ENCODE measurements around the gene QRICH1.
A peak's percentile ranks its signal among the peaks of the same experiment; 100 is the strongest.

The QRICH1 gene

DNA sequence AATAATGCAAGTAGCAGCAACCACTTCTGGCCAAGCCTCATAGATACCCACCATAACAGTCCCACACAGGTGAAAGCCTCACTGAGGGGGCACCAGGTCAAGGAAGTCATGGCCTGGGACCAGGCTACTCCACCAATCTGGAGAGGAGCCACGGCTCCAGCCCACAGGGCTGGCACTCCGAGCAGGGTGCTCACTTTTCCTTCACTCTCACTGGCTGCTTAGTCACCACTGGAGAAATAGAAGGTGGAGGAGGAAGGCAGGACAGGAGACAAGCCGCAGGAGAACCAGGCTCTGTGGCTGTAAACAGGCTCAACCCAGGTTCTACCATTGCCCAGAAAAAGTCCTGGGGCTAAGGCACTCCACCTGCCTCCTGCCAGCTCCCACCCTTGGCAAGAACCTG, 25.6 kb upstream of the QRICH1 start:
- DNase-seq: no peak

DNA sequence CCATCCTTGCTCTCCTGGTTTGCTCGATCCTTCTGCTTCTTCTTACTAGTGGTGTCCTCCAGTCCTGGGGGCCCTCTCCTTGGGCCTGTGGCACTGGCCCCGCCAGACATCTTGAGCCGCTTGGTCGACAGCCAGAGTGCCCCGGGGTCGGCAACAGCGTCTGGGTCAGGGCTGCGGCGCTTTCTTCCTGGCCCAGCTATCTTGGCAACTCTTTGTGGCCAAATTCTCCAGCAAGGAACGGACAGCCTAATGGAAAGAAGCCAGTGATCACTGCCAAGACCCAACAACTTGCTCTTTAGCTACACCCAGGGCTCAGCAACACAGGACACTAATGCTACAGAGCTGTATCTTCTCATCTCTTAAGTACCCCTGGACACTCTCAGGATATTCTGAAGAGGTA, 25.2 kb upstream of the QRICH1 start:
- no peak for DNase-seq

DNA sequence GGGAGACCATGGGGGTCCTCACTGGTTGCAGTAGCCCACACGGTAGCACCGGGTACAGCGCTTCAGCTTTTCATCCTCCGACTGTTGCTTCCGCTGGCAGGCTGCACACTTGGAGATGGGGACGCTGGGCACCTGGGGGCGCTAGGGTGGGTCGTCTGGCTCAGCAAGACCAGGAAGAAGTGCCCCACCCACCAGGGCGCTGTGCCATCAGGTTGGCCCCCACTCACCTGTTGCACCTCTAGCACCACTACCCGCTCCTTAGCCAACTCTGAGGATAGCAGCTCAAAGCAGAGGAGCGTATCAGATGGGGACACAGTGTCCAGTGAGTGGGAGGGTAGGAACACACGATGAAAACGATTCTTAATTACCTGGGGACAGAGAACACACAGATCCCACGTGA, 18.4 kb upstream of the QRICH1 start:
- no peak for DNase-seq

DNA sequence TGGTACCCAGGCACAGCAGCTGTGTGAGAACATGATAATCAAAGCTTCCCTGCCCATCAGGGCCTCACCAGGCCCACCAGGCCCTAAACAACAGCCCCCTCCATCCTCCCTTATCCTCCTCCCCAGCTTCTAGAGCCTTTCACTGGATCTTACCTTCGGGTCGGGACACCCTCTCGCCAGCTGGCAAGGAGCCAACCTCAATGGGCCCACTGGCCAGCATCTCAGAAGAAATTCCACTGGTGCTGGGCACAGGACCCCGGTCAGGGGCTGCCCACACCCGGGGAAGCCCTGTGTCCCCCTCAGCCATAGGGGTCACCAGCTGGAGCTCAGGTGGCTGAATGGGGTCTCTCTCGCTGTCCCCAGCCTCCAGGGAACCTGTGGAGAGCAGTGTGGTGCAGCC, 17.5 kb upstream of the QRICH1 start:
- no peak for DNase-seq

DNA sequence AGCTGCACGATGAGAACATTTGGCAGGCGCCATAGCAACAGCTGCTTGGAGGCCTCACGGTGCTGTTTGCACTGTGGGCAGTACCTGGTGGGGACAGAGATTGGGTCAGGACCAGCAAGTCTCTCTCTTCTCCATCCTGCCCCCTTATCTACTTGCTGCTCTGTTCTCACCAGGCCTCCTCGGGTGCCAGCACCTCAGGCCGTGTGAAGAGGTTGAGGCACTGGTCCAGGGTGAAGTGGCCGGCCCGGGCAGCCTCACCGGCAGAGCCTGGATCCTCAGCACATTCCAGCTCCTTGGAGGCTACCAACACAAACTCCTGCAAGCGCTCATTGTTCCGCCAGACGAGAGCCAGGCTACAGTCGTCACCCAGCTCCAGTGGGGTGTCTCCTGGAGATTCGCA, 16.9 kb upstream of the QRICH1 start:
- no peak for DNase-seq

DNA sequence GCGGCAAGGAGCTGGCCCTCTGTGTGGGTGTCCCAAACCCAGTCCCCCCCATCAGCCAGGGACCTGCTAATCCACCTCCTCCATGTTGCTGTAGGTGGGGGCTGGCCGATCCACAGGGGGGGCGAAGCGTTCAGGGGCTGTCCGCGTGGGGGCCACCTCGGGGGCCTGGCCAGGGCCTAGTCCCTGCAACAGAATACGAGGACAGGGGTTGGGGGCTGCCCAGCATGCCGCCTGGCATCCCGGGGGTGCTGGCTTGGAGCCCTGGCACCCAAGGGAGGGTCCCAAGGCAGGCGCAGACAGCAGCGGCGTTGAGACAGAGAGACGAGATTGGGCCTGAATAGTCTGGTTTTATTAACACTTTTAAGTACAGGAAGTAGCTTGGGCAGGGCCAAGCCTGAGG, 14.5 kb upstream of the QRICH1 start:
- no peak for DNase-seq

DNA sequence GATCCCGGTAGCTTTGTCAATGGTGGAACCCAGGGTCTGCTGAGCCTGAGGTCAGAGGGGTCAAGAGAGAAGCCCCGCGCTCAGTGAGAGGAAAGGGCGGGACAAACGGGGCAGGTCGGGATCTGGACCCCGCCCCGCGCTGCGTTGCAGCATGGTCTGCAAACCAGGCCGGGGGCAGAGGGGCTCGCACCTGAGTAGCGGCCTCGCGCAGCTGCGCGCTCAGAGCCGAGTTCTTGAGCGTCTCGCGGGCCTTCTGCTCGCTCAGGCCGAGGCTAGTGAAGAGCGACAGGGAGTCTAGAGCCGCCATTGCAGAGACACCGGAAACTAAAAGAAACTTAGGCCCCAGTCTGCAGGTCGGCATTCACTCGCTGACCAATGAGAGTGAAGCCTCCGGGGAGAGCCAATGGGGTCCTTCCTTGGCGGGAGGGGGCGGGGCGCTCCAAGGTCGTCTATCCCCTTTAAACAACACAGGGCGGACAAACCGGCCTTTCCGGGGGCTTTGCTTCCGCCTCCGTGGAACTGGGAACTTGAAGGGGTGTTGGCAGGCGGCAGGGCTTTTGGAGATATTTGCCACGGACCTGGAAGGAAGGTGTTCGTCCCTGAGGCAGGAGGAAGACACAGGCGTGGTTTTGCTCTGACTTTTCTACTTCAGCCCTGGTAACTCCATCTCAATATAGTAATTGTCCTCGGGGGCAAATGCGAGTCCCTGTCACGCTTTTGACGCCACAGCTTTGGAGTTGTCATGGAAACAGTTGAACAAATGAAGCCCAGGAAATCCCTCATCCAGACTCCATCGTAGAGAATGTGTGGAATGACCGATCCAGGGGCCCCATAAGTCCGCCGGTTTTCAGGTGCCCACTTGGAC, 10.8 kb upstream of the QRICH1 start, which contains the start of gene QARS1:
QARS1 (minus strand) TSS at position 331 of the 865 bp plus-strand sequence; CDS start at position 307, 24 bp downstream.
- DNase-seq: peak; percentile 93

DNA sequence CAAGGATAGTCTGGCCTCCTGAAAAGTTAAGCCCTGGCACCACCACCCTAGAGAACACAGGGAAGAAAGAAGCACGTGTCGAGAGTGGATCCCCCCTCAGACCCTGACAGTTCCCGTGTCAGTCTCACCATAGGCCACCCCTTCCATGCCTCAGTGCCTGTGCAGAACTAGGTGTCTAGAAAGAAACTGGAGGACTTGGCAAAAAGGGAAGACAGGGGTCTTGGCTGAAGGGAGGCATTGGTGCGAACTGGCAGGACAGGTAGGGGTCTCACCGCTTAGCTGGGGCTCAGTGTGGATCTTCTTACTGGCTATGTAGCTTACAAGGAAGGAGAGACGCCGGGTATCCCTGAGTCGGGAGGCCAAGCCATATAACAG, 10.2 kb upstream of the QRICH1 start:
- DNase-seq: no peak

DNA sequence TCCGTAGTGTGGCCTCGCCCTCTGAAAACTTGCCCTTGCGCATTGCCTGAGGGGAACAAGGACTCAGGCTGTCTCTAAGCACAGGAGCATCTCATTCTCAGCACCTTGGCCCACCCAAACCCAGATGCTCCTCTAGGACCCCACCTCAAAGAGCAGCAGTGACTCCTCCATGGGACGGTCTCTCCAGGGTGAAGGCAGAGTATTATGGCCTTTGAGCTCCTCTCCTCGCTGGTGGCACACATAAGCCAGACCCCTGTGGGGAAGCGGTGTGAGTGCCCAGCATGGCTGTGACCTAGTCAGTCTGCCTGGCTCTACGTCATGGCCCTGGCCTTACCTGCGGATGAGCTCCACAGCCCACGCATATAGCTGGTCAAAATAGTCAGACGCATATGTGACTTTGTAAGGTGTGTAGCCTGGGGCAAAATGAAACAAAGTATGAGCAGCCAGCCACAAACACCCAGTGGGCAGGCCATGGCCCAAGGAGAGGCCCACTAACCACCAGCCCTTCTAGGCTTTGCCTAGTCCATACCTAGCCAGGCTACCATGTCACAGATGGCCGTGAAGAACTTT, 6.3 kb upstream of the QRICH1 start:
- no peak for DNase-seq

DNA sequence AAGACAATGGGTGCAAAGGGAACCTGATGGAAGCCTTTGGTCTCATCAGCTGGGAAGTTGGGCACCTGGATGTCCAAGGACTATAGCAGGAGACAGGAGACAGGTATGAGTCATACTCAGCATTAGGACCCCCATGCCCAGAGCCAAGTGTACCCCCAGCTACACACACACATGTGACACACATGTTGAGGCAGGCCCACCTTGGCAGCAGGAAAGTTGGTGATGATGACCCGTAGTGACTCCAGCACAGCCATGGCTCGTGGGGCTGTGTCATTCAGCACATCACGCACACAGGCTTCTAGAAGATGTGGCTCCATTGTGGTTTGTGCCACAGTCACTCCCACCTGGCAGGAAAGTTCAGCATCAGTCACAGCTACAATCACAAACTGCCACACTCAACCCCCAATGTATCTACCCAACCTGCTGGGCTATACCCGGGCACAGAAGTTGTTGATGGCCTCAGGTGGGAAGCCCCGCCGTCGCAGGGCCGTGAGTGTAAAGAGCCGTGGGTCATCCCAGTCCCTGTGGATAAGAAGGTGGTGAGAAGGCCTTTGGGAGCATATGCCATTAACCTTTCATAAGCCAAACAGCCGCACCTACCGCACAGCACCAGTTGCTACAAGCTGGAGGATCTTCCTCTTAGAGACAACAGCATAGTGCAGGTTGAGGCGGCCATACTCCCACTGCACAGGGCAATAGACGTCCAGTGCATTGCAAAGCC, 5.2 kb upstream of the QRICH1 start:
- no peak for DNase-seq

DNA sequence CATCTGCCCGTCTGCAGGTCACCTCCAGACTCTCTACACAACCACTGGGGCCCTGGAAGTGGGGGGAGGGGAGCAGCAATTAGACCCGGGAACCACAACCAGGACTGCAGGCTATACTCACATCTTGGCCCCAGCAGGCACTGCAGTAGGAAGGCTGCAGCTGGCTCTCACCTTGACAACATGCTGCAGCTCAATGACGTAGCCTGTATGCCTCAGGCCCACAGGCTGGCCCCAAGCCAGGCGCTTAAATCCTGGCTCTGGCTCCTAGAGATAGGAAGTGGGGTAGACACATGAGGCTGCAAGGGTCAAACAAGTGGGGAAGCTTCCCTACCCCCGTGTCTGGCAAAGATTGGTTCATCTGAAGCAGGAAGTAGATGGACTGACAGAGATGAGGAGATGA, 4.6 kb upstream of the QRICH1 start:
- no peak for DNase-seq

DNA sequence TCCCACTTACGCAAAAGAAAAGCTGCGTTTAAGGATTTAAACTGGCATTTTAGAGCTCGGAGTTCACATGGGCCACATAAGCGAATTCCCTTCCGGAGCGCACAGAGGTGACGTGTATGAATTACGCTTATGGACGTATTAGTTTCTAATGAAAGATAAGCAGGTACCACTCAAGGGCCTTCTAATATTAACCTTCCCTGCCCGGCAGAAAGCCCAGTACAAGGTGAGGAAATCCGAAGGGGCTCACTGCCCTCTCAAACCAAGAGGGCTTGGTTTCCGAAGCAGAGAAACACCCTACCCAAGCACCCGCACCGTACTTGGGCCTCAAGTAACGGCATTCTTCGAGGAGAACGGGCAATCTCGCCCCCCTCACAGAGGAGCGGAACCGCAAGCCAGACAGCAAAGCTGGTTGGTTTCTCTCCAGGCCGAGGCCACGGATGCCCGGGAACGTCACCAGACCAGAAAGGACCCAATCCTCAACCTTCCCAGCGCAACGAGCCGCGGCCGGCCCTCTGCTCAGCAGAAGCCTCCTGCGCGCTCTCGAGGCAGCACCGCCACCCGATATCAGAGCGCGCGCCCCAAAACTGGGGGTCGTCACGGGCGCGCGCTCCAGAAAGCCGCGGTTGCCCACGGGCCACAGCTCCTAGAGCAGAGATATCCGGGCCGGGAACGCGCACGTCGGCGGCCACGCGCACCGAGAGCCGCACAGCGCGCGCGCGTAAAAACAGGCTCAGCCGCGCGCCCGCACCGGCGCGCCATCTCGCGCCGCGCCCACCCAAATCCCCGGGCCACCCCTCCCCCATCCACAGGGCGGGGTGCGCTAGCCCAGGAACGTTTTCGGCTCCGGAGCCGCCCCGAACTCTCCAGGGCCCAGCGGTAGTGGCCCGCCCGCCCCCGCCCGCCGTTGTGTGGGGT, 676 bp downstream of the QRICH1 start:
- DNase-seq: peak; percentile 76

DNA sequence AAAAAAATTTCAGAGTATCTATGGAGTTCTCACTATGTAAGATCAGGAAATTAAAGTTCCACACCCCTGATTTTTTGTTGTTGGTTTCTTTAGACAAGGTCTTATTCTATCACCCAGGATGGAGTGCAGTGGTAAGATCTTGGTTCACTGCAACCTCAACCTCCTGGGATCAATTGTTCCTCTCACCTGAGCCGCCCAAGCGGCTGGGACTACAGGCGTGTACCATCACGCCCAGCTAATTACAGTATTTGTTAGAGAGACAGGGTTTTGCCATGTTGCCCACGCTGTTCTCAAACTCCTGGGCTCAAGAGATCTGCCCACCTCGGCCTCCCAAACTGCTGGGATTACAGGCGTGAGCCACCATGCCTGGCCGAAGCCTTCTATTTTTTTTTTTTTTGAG, 12.4 kb downstream of the QRICH1 start:
- no peak for DNase-seq

DNA sequence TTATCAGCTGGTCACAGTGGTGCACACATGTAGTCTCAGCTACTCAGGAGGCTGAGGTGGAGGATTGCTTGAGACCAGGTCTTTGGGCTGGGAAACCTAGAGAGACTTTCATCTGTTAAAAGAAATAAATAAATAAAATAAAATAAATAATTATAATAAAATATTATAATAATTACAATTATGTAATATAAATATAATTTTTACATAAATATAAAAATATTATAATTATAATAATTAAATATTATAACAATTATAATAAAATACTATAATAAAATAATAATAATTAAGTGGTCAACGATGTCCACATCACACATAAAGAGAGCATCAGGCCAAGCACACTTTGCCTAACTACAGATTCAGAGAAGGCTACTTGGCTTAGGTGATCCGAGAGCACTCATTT, 14.6 kb downstream of the QRICH1 start:
- DNase-seq: no peak

DNA sequence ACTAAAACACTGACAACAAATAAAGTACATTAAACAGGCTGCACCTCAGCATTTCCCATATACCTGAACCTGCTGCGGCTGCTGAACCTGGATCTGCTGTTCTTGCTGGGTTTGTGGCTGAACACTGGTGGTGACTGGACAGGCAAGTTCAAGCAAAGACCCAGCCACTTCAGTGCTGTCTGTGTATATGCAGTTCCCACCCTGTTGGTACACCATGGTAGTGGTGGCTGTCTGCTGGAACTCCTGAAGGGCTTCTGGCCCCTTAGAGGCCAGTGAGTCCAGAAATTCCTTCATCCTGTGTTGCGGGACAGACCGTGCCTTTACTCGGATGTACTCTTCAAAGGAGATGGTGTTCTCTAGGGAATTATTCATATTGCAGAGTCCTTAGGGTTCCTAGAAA, 17.2 kb downstream of the QRICH1 start:
- no peak for DNase-seq

DNA sequence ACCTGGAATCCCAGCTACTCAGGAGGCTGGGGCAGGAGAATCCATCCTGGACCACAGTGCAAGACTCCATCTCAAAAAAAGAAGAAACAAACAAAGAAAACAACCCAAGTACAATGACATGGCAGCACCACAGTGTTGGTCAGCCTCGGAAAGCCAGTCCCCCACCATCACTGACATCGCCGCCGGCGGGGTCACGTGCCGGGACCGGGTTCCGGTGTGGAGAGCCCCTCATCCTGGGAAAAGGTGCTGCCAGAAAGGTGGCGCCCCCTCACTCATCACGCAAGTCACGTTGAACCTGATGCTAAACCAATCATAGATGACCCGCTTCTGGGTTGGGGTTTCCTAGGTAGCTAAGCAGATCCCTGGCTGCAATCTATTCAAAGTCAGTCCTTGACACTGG, 17.8 kb downstream of the QRICH1 start:
- DNase-seq: no peak

DNA sequence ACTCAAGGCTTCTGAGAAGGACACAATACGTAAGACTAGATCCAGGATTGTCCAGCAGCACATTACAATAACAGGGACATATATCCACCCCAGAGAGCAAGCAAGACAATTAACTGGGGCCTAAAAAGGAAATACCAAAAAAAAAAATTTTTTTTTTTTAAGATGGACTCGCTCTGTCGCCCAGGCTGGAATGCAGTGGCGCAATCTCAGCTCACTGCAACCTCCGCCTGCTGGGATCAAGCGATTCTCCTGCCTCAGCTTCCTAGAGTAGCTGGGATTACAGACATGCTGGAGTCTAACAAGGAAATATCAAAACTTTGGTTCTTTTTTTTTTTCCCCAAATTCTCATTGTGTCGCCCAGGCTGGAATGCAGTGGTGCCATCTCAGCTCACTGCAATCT, 35.9 kb downstream of the QRICH1 start:
- no peak for DNase-seq

DNA sequence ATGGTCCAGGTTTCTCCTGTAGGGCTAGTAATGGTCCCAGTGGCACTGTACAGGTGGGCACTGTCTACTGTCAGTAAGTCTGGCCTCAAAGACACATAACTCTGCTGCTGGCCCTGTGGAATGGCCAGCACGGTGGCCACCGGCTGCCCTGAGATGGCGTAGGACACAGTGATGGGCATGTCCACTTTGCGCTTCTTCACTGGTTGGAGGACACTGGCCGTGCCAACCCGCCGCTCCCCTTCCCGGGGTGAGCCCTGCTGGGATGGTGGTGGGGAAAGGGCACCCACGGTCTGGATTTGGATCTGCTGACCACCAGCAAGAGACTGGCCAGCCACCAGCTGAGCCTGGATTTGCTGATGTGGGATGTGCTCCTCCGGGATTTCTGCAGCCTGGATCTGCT, 36.6 kb downstream of the QRICH1 start:
- DNase-seq: no peak

DNA sequence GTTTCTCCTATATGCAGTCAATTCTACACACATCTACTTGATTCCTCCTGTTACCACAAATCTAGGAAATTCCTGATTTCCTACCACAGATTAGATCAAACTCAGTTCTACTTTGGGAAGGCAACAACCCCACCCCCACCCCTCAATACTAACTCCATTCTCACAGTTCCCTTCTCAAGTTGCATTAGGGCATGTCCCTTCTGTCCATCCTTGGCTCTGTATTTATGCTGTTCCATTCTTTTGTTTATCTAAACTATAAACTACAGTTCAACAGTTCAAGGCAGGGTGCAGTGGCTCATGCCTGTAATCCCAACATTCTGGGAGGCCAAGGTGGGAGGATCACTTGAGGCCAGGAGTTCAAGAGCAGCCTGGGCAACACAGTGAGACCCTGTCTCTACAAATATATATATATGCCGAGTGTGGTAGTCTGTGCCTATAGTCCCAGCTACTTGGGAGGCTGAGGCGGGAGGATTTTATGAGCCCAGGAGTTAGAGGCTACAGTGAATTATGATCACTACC, 39.5 kb downstream of the QRICH1 start:
- DNase-seq: no peak

DNA sequence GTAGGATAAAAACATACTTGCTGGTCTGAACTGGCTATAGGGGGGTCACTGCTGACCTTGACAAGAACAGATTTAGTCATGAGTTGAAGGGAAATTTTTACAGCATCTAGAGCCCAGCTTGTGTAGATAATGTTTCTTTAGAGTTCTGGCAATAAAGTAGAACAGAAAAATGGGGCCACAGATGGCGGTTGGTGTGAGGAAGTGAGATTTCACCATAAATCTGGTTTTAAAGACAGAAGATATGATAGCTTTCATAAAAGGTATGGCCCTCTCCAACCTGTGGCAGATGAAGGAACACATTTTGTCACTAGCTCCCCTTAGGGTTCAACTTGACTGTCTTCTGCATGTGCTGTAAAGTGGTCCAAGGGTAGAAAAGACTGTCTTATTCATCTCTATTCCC, 40.3 kb downstream of the QRICH1 start:
- no peak for DNase-seq

DNA sequence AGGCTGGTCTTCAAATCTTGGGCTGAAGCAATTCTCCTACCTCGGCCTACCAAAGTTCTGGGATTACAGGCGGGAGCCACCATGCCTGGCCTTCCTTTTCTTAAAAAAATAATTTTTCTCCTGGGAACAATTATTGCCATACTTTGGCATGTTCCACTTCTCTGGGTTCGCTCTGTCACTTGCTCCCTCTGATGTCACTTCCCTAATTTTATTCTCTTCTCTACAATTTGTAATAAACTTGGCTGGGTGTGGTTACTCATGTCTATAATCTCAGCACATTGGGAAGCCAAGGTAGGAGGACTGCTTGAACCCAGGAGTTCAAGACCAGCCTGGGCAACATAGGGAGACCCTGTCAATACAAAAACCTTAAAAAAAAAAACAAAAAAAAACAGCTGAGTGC, 58.6 kb downstream of the QRICH1 start:
- peak; percentile 83 for DNase-seq

DNA sequence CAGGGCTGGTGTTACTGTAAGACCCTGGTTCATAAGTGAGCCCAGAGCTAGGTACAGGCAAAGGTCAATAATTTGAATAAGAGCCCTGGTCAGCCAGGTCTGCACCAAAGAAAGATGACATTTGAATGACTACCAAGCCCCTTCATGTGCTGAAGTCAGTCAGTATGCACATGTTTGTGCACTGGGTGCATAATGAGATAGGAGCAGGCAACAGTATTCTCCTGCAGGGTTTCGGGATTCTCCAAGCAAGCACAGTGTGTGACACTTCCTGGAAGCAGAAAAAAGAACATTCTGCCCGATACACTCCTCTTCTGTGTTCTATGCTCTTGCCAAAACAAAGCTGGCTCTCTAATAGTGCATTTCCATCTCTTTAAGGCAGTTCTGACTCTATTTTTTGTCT, 59.2 kb downstream of the QRICH1 start:
- DNase-seq: no peak

Measured in inflammatory macrophage treated with lipopolysaccharide for 4 hours (primary cell).